SK-N-SH treated with all-trans-retinoic acid at 6 μM for 48 hours (cell line): ENCODE measurements around the gene THSD4.

Experiments used
- ARNTL ChIP-seq: fragments of 450-650 bp; formaldehyde crosslinking; IDR thresholded peaks from 2 replicates; pipeline ENCODE4 v1.5.0; 2020; ENCODE audit warnings: low read depth, mild to moderate bottlenecking, moderate library complexity, borderline replicate concordance
- BACH2 ChIP-seq: fragments of 250-450 bp; sonication (Bioruptor Pico); IDR thresholded peaks from 2 replicates; pipeline ENCODE4 v1.9.0; 2021; ENCODE audit warnings: mild to moderate bottlenecking, borderline replicate concordance
- CREB5 ChIP-seq: fragments of 250-450 bp; sonication (Bioruptor Pico); IDR thresholded peaks from 2 replicates; pipeline ENCODE4 v1.5.1; 2020; ENCODE audit warnings: low read depth, mild to moderate bottlenecking, moderate library complexity
- CSDC2 ChIP-seq: fragments of 250-450 bp; sonication (Bioruptor Pico); IDR thresholded peaks from 2 replicates; pipeline ENCODE4 v1.5.0; 2020; ENCODE audit warnings: mild to moderate bottlenecking, moderate library complexity
- ISL1 ChIP-seq: fragments of 250-450 bp; sonication (Bioruptor Pico); IDR thresholded peaks from 2 replicates; pipeline ENCODE4 v2.1.2; 2022; ENCODE audit warnings: mild to moderate bottlenecking, moderate library complexity
- PATZ1 ChIP-seq: fragments of 250-450 bp; sonication (Bioruptor Pico); IDR thresholded peaks from 2 replicates; pipeline ENCODE4 v1.8.0; 2020; ENCODE audit warnings: mild to moderate bottlenecking, moderate library complexity, borderline replicate concordance
- RARB ChIP-seq: fragments of 250-450 bp; sonication (Bioruptor Pico); IDR thresholded peaks from 2 replicates; pipeline ENCODE4 v1.8.0; 2021; ENCODE audit warnings: mild to moderate bottlenecking, moderate library complexity
- TOX ChIP-seq: fragments of 250-450 bp; sonication (Bioruptor Pico); IDR thresholded peaks from 2 replicates; pipeline ENCODE4 v1.8.0; 2021; ENCODE audit warnings: mild to moderate bottlenecking, moderate library complexity, borderline replicate concordance
- TSHZ2 ChIP-seq: fragments of 250-450 bp; sonication (Bioruptor Pico); IDR thresholded peaks from 2 replicates; pipeline ENCODE4 v1.5.0; 2020; ENCODE audit warnings: mild to moderate bottlenecking, moderate library complexity
- ZFP3 ChIP-seq: fragments of 250-450 bp; sonication (Bioruptor Pico); IDR thresholded peaks from 2 replicates; pipeline ENCODE4 v1.5.0; 2020; ENCODE audit warnings: mild to moderate bottlenecking, moderate library complexity
- ZNF565 ChIP-seq: fragments of 450-650 bp; formaldehyde crosslinking; conservative IDR thresholded peaks from 2 replicates; pipeline ENCODE4 v1.5.0; 2020; ENCODE audit warnings: low read depth, mild to moderate bottlenecking, moderate library complexity
- ZNF8 ChIP-seq: fragments of 450-650 bp; formaldehyde crosslinking; IDR thresholded peaks from 2 replicates; pipeline ENCODE4 v1.5.0; 2020; ENCODE audit warnings: mild to moderate bottlenecking, moderate library complexity

GRCh38 chr15:71342658-71343057 lies 227.4 kb downstream of the THSD4 start:
- TF ChIP-seq TSHZ2 (CRISPR knock-in tag), result no peak
- no peak for TF ChIP-seq TOX (CRISPR knock-in tag)
- no peak for TF ChIP-seq RARB (CRISPR knock-in tag)
- no peak for TF ChIP-seq ARNTL (CRISPR knock-in tag)
- no peak for TF ChIP-seq ZNF565 (CRISPR knock-in tag)
- no peak for TF ChIP-seq ZFP3 (CRISPR knock-in tag)
- TF ChIP-seq BACH2 (CRISPR knock-in tag), result no peak
- TF ChIP-seq PATZ1 (CRISPR knock-in tag), result no peak
- TF ChIP-seq ISL1 (CRISPR knock-in tag), result no peak
- no peak for TF ChIP-seq CREB5 (CRISPR knock-in tag)
- no peak for TF ChIP-seq ZNF8
- TF ChIP-seq CSDC2 (CRISPR knock-in tag), result no peak
